ENCODE data around the gene FHOD3. TPM values are rescaled to one million over a fixed set of nuclear protein-coding genes. Genes with fewer than 3 reads are reported as not detected.

Gene FHOD3
- total RNA-seq, 4 donors from 2014 or later: 0.26 to 13.8 (median 4.9) TPM; not detected in 1

DNA sequence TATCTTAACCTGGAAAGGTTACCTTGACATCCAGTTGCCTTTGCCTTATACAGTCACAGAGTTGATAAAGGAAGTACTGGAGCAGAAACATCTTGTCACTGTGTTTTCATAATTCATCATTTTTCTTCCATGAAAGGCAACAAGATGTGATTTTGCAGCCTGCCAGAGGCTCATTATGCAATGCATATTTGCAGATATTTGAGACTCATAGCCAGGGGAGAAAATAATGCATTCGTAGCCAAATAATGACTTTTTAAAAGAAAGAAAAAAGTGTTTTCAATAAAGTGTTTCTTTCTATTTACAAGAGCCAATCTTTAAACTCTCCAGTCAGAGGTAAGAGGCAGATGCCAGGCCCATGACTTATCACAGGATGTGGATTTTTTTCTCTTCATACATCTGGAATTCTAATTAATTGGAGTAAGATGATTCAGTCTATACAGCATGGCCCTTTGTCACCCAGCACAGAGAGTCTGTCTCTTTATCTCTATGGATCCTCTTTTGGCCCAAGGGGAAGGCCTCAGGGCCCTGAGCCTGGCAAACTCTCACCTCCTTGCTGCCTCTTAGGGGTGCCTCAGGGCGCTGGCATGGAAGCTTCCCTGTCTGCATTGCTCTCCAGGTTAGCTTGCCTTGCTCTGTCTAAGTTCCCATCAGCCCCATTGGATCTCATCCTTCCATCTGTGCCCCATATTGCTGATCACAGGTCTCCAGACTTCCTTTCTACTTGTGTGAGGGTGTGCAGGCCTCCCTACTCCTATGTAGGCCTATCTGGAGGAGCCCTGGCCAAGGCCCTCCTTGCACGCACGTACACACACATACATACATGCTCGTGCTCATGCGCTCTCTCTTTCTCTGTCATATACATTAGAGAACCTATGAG, 283.6 kb downstream of the FHOD3 start:
- TF ChIP-seq CTCF (IDR thresholded peaks at IDR 0.05) (no peak), POLR2A (IDR thresholded peaks at IDR 0.05) (no peak)
- DNase-seq: no peak
- Histone ChIP-seq H3K4me1 (no peaks in the 10 kb centered on the region), H3K36me3 (no peaks in the 10 kb centered on the region), H3K27me3 (no peaks in the 10 kb centered on the region), H3K27ac (no peak overlapping the region), H3K4me3 (no peak overlapping the region), H3K9me3 (no peaks in the 10 kb centered on the region)
- intact Hi-C loops (cut with DNase I; ENCODE audit: low total_unique reads): no loop called here

DNA sequence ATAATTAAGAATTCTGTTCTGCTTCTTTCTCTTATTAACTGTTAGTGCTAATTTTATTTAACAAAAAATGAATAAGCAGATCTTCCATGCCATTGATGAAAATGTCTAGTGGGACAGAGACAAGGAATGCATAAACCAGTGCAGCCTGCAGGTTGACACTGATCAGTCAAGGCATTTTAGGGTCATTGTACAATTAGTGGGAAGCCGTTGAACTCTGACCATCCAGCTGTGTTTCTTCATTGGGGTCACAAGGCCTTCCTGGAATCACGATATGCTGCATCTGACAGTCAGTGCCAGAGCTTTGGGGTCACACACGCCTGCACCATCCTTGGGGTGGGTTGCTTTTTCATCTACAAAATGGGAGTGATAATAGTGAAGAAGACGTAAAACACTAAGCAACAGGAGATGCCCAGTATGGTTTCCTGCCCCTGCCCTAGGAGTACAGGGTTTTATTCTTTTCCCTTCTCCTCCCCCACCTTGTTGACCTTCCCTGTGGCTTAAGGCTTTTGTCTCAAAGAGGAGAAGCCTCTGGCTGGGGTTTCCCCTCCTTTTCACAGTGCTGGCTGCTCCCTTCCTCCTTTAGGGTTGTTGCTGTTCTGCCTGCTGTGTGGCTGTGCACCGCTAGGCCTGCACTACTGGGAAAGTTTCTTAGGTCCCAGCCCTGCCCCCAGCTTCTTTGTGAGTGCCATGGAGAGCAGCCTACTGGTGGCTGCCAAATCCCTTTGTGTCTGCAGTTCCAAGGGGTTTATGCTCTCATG, 285.7 kb downstream of the FHOD3 start:
- no peak overlapping the region for H3K27ac ChIP-seq

GRCh38 chr18:36589857-36590543, 292.5 kb downstream of the FHOD3 start:
- H3K4me3 ChIP-seq: no peak overlapping the region
- DNase-seq: no peak
- no peaks in the 10 kb centered on the region for H3K27me3 ChIP-seq
- intact Hi-C loops (cut with DNase I; ENCODE audit: low total_unique reads): no loop called here
- no peaks in the 10 kb centered on the region for H3K9me3 ChIP-seq
- H3K27ac ChIP-seq: no peak overlapping the region
- no peaks in the 10 kb centered on the region for H3K36me3 ChIP-seq
- TF ChIP-seq POLR2A (IDR thresholded peaks at IDR 0.05) (no peak), CTCF (IDR thresholded peaks at IDR 0.05) (no peak)
- H3K4me1 ChIP-seq: no peaks in the 10 kb centered on the region

More for the DNA sequence above, 285.7 kb downstream of the FHOD3 start:
- no peaks in the 10 kb centered on the region for H3K4me1 ChIP-seq
- no peak overlapping the region for H3K4me3 ChIP-seq
- intact Hi-C loops (cut with DNase I; ENCODE audit: low total_unique reads): no loop called here
- no peaks in the 10 kb centered on the region for H3K36me3 ChIP-seq
- TF ChIP-seq POLR2A (IDR thresholded peaks at IDR 0.05): no peak
- no peak for TF ChIP-seq CTCF (IDR thresholded peaks at IDR 0.05)
- H3K9me3 ChIP-seq: no peaks in the 10 kb centered on the region
- no peaks in the 10 kb centered on the region for H3K27me3 ChIP-seq
- no peak for DNase-seq

DNA sequence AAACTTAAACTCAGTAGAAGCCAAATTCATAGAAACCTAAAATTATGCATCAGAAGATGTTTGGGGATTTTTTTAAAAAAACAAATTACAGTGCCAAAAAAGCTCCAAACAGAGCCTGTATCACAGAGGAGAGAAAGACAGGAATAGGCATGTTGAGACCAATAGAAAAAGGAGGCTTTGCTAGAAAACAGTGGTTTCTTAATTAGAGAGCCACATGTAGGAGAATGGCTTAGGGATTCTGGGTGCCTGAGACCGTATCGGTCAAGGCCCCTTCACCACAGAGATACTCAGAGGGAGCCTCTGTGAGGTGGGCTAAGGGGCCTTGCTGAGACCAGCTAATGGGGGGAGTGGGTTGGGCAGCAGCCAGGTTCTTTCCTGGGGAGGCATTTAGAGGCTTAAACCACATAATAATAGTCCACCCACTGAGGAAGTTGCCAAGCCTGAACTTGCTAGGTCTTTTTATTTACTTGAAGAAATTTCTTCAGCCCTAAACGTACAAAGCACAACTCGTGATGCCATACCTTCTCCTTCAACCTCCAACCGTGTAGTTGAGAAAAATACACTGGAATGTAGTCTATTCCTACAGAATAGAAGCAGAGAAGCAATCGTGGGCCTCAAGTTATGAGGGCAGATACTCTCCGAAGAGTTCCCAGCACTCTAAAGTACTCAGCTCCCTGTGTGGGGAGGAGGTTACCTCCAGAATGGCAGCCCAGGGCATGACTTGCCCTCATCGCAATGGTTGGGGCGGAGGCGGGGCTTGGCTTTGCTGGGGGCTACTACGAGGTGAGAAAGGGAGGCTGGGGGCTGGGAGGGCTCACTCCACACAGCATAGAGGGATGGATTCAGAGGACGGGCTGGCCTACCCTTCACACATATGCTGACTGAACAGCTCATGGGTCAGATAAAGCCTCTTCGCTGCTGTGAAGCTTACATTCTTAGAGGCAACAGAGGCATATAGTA, 293.4 kb downstream of the FHOD3 start:
- TF ChIP-seq POLR2A (IDR thresholded peaks at IDR 0.05): no peak
- TF ChIP-seq CTCF (IDR thresholded peaks at IDR 0.05): no peak
- Histone ChIP-seq H3K27me3 (no peaks in the 10 kb centered on the region), H3K27ac (no peak overlapping the region), H3K4me1 (no peaks in the 10 kb centered on the region), H3K36me3 (no peaks in the 10 kb centered on the region), H3K9me3 (no peaks in the 10 kb centered on the region), H3K4me3 (no peak overlapping the region)
- intact Hi-C loops (cut with DNase I; ENCODE audit: low total_unique reads): no loop called here
- no peak for DNase-seq

Measured in uterus (tissue), 4 donors.